Measurements from ENCODE around the gene CHPF.

The CHPF gene

GRCh38 chr2:219553168-219553417, 9.5 kb upstream of the CHPF start:
- DNase-seq (ENCODE audit: extremely low read depth in 1 of 2, low read depth in 1 of 2) = no peak

GRCh38 chr2:219552382-219553167, 9.0 kb upstream of the CHPF start:
- peak; percentile 41 to 74 for DNase-seq (ENCODE audit: extremely low read depth in 1 of 2, low read depth in 1 of 2)

- DNase-seq (ENCODE audit: extremely low read depth in 1 of 2, low read depth in 1 of 2) = no peak
Measured at GRCh38 chr2:219551441-219552381, 8.1 kb upstream of the CHPF start.

GRCh38 chr2:219549619-219550018, 6.0 kb upstream of the CHPF start:
- no peak for DNase-seq (ENCODE audit: extremely low read depth in 1 of 2, low read depth in 1 of 2)

DNA sequence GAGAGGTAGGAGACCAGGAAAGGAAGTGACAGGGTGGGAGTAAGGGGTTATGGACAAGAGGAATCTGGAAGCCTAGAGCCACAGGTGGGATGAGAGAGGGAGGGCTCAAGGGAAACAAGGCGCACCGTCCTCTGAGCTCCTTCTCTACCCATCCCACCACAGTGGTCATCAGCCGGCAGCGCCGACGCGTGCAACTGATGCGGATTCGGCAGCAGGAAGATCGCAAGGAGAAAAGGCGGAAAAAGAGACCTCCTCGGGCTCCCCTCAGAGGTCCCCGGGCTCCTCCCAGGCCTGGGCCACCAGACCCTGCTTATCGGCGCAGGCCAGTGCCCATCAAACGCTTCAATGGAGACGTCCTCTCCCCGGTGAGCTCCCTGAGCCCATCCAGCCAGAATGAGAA, 5.4 kb upstream of the CHPF start:
- no peak for DNase-seq (ENCODE audit: extremely low read depth in 1 of 2, low read depth in 1 of 2)

DNA sequence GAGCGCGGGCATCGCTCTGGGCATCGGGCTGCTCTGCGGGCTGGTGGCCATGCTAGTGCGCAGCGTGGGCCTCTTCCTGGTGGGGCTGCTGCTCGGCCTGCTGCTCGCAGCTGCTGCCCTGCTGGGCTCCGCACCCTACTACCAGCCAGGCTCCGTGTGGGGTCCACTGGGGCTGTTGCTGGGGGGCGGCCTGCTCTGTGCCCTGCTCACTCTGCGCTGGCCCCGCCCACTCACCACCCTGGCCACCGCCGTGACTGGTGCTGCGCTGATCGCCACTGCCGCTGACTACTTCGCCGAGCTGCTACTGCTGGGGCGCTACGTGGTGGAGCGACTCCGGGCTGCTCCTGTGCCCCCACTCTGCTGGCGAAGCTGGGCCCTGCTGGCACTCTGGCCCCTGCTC, 4.0 kb upstream of the CHPF start:
- DNase-seq (ENCODE audit: extremely low read depth in 1 of 2, low read depth in 1 of 2) = no peak

GRCh38 chr2:219545943-219546352, 2.3 kb upstream of the CHPF start:
- DNase-seq (ENCODE audit: extremely low read depth in 1 of 2, low read depth in 1 of 2) = no peak

DNA sequence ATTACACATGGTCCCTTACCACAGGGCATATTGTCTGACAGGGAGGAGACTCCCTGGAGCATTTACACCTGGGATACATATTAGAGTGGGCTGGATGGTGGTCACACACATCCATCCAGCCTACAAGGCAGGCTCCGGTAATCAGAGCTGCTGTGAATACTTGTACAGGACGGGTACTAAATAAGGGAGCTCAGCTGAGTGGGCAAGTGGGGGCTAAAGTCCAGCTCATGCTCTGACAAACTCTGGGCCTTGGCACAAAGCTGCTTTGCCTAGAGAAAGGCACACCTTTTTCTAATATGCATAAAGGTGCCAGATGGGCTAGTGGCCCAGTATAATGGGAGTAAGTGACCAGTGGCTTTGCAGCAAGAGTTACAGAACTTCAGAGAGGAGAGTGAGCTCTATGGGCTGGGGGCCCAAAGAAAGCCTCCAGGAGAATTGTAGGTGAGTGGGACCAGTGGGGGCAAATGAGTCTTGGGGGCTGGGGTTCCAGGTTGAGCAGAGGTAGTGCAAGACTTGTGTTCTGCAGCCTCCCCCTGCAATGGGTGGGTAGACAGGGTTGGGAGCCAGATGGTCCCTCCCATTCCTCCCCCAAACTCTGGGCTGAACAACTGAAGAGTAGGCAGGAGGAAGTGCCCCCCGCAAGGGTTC, 1.8 kb upstream of the CHPF start:
- no peak for DNase-seq (ENCODE audit: extremely low read depth in 1 of 2, low read depth in 1 of 2)

- DNase-seq (ENCODE audit: extremely low read depth in 1 of 2, low read depth in 1 of 2) = no peak
Measured at GRCh38 chr2:219544567-219544966, 958 bp upstream of the CHPF start.

DNA sequence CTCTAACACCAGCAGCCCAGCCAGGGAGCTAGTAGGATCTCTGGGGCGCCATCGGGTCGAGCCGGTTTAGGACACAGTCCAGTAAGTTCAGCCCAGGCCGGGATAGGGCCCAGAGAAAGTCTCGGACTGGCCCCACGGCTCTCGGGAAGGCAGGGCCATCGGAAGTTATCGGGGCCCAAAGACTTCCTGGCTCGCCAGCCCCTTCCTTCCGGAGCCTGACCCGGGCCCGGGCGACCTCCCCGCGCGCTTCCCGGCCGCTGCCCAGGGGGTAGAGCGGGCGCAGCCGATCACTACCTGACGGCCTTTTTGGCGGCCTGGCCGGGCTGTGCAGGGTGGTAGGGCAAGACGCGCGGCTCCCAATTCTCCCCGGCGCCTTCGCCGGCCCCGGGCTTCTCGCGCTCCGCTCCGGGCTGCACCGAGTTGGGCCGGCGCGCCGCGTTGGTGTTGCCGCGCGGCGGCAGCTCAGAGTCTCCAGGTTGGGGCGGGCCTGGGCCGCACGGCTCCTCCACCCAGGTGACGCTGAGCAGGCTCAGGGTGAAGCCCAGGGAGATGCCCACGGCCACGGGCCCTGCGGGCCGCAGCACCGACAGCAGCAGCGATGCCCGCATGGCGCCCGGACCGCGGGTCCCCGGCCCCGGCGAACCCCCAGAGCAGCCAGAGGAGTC, 546 bp downstream of the CHPF start:
- DNase-seq (ENCODE audit: extremely low read depth in 1 of 2, low read depth in 1 of 2) = no peak

DNA sequence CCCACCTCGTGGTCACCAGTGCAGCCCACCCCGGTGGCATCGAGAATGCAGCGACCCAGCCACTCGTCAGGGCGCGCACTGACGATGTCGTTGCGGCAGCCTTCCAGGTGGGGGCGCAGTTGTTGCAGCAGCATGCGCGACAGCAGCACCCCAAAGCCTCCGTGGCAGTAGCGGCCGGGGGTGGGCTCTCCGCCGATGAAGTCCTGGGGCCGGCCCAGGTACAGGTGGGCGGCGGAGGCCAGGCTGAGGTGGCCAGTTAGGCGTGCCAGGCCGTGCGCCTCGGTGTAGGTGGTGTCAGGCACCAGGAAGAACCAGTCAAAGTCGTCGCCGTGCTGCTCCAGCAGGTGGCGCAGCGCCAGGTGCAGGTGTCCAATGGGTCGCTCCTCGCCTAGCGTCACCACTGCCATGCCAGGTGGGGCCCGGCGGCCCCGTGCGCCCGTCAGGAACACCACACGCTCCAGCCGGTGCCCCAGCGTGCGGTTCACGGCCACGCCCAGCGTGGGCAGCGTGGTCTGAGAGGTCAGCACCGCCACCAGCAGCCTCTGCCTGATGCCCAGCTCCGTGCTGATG, 1.9 kb downstream of the CHPF start:
- DNase-seq (ENCODE audit: extremely low read depth in 1 of 2, low read depth in 1 of 2) = peak; percentile 60 to 73

- no peak for DNase-seq (ENCODE audit: extremely low read depth in 1 of 2, low read depth in 1 of 2)
Measured at GRCh38 chr2:219540784-219541504, 2.7 kb downstream of the CHPF start.

- no peak for DNase-seq (ENCODE audit: extremely low read depth in 1 of 2, low read depth in 1 of 2)
Measured at GRCh38 chr2:219539926-219540678, 3.5 kb downstream of the CHPF start.

GRCh38 chr2:219538956-219539788, 4.4 kb downstream of the CHPF start:
- DNase-seq (ENCODE audit: extremely low read depth in 1 of 2, low read depth in 1 of 2) = no peak

- DNase-seq (ENCODE audit: extremely low read depth in 1 of 2, low read depth in 1 of 2) = no peak
Measured at GRCh38 chr2:219538504-219538951, 5.1 kb downstream of the CHPF start.

GRCh38 chr2:219537657-219538488, 5.7 kb downstream of the CHPF start:
- no peak for DNase-seq (ENCODE audit: extremely low read depth in 1 of 2, low read depth in 1 of 2)

DNA sequence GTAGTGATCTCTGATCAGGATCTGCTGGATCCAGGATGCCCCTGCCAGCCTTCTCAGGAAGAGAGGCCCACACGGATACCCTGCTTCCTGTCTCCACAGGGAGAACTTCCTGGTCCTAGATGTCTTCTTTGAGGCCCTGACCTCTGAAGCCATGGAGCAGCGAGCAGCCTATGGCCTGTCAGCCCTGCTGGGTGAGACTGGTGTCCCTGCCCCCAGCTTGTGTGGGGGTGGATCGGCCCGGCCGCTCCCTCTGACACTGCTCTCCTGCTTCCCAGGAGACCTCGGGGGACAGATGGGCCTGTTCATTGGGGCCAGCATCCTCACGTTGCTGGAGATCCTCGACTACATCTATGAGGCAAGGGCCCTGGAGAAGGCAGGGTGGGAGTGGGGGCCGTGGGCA, 6.6 kb downstream of the CHPF start:
- DNase-seq (ENCODE audit: extremely low read depth in 1 of 2, low read depth in 1 of 2) = no peak

- DNase-seq (ENCODE audit: extremely low read depth in 1 of 2, low read depth in 1 of 2) = no peak
Measured at GRCh38 chr2:219536425-219536824, 7.2 kb downstream of the CHPF start.
